ENCODE data around the gene R3HDM1.
"Not testable (repeated sequence)": the region's sequence is repeated elsewhere in the genome, so short reads cannot be mapped to it uniquely, and the experiment has no call there.

Gene R3HDM1

GRCh38 chr2:135573620-135574019 is 42.3 kb downstream of the R3HDM1 start:
- DNase-seq = no peak

- no peak for DNase-seq
Measured at GRCh38 chr2:135581282-135581681, 50.0 kb downstream of the R3HDM1 start.

GRCh38 chr2:135582383-135582782 is 51.1 kb downstream of the R3HDM1 start:
- DNase-seq = no peak

GRCh38 chr2:135585586-135585985 is 54.3 kb downstream of the R3HDM1 start:
- peak in 1 of 2 experiments; percentile 1 for DNase-seq

- no peak for DNase-seq
Measured at GRCh38 chr2:135586148-135586547, 54.9 kb downstream of the R3HDM1 start.

DNA sequence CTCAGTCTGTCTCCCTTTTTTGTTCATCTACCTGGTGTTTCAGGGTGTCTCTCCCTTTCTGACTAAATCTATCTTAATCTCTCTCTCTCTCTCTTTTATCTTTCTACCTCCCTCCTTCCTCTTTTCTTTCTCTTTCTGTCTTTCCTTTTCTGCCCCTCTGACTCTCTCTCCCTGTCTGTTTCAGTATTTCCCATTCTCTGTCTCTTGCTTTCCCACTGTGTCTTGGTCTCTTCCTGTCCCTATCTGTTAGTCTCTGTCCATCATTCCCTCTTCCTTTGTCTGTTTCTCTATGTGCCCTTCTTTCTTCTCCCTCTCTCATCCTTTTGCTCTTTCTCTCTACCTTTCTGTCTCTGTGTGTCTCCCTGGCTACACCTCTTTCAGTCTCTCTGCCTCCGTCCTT is 56.7 kb downstream of the R3HDM1 start:
- no peak for DNase-seq

DNA sequence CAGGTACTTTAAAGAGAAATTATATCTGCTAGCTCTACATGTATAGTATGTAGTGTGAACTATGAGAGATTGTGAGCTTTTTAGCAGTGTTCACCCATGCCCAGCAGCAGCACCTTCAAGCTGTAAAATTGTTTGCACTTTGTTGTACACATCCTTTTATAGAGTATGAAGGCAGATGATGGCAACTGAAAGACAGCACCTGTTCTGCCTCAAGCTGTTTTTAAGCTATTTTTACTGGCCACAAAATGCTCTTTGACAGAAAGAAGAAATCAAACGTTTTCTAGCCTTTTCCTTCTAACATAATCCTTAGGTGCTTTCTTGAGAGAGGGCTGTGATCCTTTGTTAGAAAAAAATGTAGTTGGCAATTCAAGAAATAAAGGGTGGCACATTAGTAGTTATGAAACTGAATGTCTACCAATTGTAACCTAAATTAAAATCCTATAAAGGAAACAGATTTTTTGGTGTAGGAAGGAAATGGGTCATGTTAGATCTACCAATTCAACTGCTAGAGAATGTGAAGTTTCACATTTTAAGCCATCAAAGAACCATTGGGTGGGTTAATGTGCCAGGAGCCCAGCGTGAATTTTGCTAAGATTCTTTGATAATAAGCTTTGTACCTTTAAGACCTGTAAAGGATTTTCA is 59.5 kb downstream of the R3HDM1 start:
- no peak for DNase-seq

GRCh38 chr2:135600915-135601314 is 69.6 kb downstream of the R3HDM1 start:
- no peak for DNase-seq

DNA sequence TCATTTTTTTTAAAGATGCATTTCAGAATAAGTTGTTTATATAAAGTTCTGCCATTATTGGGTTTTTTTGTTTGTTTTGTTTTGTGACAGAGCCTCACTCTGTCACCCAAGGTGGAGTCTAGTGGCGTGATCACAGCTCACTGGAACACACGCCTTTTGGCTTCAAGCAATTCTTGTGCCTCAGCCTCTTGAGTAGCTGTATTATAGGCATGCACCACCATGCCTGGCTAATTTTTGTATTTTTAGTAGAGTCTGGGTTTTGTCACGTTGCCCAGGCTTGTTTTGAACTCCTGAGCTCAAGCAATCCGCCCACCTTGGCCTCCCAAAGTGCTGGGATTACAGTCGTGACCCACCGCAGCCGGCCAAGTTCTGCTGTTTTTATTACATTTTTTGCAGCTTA is 72.3 kb downstream of the R3HDM1 start:
- no peak for DNase-seq

- DNase-seq = no peak
Measured at GRCh38 chr2:135607561-135607960, 76.3 kb downstream of the R3HDM1 start.

DNA sequence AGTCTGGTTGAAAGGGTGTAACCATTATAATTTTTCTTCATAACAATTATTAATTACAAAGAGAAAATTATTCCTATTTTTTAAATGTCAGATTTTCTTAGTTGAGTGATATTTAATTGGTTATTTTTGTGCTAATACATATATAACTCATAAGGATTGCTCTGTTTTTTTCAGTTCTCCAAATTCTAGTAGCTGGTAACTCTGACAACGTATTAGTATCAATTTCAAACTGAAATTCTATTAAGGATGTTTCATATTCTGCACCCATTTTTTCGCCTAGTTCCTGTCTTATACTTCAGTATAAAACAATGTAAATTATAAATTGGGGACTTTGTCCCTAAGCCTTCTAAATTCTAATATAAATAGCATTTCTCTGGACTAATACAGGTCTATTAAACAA is 81.0 kb downstream of the R3HDM1 start:
- no peak for DNase-seq

GRCh38 chr2:135615404-135615803 is 84.1 kb downstream of the R3HDM1 start:
- no peak for DNase-seq

GRCh38 chr2:135617501-135618015 is 86.3 kb downstream of the R3HDM1 start:
- DNase-seq = no peak

- no peak for DNase-seq
Measured at GRCh38 chr2:135620198-135620597, 88.9 kb downstream of the R3HDM1 start.

- DNase-seq = no peak
Measured at GRCh38 chr2:135629520-135629919, 98.2 kb downstream of the R3HDM1 start.

GRCh38 chr2:135630034-135630433 is 98.8 kb downstream of the R3HDM1 start:
- not testable (repeated sequence) for DNase-seq

DNA sequence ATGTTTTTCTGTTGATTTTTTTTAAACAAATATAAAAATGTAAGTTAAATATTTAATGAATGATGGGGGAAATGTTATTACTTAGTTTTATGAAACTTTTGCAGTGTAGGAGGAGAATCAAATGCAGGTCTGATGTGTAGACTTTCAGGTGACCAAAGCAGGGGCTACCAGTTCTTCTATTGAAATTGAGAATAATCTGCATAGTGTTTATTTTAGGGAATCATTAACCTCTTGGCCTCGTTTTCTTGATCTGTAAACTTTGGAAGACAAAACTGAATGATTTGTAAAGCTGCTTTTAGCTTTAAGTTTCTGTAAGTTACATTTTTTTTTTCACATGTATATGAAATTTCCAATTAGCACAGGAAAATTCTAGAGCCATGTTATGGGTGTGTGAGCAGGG is 99.2 kb downstream of the R3HDM1 start:
- no peak for DNase-seq

DNA sequence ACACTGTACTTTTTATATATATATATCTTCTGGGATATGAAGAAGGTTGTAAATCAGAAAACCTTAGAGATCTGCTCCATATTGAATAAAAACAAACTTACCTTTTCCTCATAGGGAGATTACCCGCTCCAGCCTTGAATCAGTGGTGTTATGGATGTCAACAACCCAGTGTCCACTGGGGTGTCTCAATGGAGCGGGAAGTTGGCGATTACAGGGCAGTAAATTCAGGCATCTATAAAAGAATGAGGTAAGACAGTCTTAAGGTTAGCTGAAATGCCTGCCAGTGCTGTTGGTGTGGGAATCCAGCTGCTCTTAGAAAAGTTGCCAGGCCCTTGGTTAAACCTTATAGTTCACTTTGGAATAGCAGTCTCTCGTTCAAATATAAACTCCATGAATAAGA is 102.3 kb downstream of the R3HDM1 start:
- no peak for DNase-seq

DNA sequence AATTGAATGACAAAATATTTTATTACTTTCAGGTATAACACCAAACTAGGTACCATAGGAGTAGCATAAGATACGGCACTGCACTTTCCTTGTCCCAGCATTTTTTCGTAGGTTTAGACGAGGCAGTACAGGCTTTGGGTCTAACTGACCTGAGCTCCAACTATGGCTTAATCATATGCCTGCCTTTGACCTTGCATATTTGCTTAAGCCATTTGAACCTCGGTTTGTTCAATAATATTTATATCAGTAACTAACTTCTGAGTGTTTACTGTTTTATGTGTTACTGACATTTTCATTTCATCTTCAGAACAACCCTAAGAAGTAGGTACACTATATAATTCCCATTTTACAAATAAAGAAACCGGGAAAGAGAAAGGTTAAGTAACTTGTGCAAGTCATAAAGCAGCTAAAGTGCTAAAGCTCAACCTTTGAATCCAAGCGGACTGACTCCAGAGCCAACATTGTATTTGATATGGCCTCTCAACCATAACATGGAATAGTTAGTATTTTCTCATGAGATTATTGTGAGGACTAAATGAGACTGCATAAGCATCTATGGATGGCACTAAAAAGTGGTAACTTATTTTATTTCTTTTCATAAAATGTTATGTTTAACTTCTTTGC is 104.0 kb downstream of the R3HDM1 start:
- DNase-seq = no peak

DNA sequence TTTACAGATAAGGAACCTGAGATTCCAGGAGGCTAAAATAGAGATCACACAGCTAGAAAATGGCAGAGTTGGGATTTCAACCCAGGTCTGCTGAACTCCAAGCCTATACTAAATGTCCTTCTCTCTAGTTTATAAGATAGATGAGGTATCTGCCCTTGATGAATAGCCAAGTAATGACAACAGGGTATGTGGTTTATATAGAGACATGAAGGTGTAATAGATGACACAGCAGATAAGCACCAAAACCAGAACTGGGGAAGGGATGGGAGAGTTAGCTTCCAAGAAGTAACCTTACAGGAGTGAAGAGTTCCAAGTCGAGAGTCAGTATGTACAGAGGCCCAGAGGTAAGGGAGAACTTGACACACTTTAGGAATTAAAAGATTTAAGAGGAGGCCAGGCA is 105.7 kb downstream of the R3HDM1 start:
- DNase-seq = no peak

GRCh38 chr2:135637456-135638087 is 106.3 kb downstream of the R3HDM1 start:
- DNase-seq = no peak

GRCh38 chr2:135638825-135639224 is 107.5 kb downstream of the R3HDM1 start:
- no peak for DNase-seq

DNA sequence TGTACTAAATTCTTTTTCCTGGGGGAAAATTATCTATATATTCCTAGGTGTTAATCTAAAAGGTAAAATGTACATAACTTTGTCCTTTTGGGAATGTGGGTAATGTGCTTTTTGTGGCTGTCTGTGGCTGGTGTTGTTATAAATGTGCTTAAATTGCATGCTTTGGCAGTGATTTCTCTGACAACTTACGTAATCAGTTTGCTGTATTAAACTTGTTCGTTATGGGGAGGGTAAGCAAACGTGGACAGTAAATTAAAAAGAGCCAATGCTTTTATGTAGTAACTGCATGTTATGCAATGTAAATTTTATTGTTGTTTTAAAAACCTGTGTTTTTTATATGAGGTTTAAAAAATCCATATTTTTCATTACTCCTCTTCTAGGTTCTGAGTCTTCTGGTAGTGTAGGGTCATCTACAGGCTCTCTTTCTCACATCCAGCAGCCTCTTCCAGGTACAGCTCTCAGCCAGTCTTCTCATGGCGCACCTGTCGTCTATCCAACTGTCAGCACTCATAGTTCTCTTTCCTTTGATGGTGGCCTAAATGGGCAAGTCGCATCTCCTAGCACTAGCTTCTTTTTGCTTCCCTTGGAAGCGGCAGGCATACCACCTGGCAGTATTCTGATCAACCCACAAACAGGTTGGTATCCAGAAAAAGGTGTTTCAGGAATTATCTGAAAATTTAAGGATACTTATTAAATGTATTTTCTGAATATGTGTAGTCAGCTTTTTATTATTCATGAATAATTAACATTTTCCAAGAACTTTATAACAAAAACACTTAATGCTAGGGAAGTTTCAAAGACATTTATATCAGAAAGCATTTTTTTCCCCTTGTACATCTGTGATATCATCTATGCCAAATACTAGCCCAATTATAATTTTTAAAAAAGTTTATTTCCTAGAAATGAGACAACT is 110.1 kb downstream of the R3HDM1 start:
- no peak for DNase-seq
